PFSK-1 (cell line): ENCODE measurements around the gene MAGI1.

ENCODE experiments used
- FOXP2 ChIP-seq: optimal IDR thresholded peaks from 2 replicates; pipeline ENCODE3; 2011; ENCODE audit warnings: borderline replicate concordance, control low read depth, inconsistent platforms; ENCODE audit not compliant: insufficient read depth; ENCODE audit errors: extremely low read length, extremely low read depth
- POLR2AphosphoS5 ChIP-seq: IDR thresholded peaks from 2 replicates; pipeline ENCODE4 v1.6.1; 2012; ENCODE audit warnings: low read depth, mild to moderate bottlenecking, control low read depth, low read length, moderate library complexity
- SIN3A ChIP-seq: IDR thresholded peaks from 2 replicates; pipeline ENCODE4 v1.6.1; 2012; ENCODE audit warnings: mild to moderate bottlenecking, low read length, moderate library complexity, borderline replicate concordance; ENCODE audit not compliant: insufficient read depth
- TAF1 ChIP-seq: IDR thresholded peaks from 2 replicates; pipeline ENCODE4 v1.6.1; 2012; ENCODE audit warnings: low read length, control low read depth, borderline replicate concordance; ENCODE audit not compliant: insufficient read depth
- TF ChIP-seq, protein P1 (sequence below), 2 experiments: IDR thresholded peaks; 2 replicates each; pipeline versions ENCODE4 v1.6.1 to v1.8.0; 2011 to 2012; ENCODE audit warnings: low read depth in 2 of 2, low read length in 2 of 2, control low read depth in 1 of 2, inconsistent platforms in 1 of 2, mild to moderate bottlenecking in 1 of 2, moderate library complexity in 1 of 2; ENCODE audit not compliant: insufficient read depth in 1 of 2

Gene MAGI1

GRCh38 chr3:65573548-65574116 lies 465.1 kb downstream of the MAGI1 start:
- TF ChIP-seq FOXP2, result no peak

GRCh38 chr3:65572175-65572777 lies 466.4 kb downstream of the MAGI1 start:
- TF ChIP-seq POLR2AphosphoS5, result no peak
- TF ChIP-seq, protein P1, sequence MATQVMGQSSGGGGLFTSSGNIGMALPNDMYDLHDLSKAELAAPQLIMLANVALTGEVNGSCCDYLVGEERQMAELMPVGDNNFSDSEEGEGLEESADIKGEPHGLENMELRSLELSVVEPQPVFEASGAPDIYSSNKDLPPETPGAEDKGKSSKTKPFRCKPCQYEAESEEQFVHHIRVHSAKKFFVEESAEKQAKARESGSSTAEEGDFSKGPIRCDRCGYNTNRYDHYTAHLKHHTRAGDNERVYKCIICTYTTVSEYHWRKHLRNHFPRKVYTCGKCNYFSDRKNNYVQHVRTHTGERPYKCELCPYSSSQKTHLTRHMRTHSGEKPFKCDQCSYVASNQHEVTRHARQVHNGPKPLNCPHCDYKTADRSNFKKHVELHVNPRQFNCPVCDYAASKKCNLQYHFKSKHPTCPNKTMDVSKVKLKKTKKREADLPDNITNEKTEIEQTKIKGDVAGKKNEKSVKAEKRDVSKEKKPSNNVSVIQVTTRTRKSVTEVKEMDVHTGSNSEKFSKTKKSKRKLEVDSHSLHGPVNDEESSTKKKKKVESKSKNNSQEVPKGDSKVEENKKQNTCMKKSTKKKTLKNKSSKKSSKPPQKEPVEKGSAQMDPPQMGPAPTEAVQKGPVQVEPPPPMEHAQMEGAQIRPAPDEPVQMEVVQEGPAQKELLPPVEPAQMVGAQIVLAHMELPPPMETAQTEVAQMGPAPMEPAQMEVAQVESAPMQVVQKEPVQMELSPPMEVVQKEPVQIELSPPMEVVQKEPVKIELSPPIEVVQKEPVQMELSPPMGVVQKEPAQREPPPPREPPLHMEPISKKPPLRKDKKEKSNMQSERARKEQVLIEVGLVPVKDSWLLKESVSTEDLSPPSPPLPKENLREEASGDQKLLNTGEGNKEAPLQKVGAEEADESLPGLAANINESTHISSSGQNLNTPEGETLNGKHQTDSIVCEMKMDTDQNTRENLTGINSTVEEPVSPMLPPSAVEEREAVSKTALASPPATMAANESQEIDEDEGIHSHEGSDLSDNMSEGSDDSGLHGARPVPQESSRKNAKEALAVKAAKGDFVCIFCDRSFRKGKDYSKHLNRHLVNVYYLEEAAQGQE (IDR thresholded peaks at IDR 0.05; ENCODE audit: insufficient read depth in 1 of 2, low read depth in 2 of 2, low read length in 2 of 2), result no peak

- TF ChIP-seq, protein P1 (IDR thresholded peaks at IDR 0.05; ENCODE audit: insufficient read depth in 1 of 2, low read depth in 2 of 2, low read length in 2 of 2), result no peak
- TF ChIP-seq SIN3A, result no peak
- no peak for TF ChIP-seq TAF1
- no peak for TF ChIP-seq FOXP2
- no peak for TF ChIP-seq POLR2AphosphoS5
Measured at GRCh38 chr3:65569845-65570405, 468.8 kb downstream of the MAGI1 start.

DNA sequence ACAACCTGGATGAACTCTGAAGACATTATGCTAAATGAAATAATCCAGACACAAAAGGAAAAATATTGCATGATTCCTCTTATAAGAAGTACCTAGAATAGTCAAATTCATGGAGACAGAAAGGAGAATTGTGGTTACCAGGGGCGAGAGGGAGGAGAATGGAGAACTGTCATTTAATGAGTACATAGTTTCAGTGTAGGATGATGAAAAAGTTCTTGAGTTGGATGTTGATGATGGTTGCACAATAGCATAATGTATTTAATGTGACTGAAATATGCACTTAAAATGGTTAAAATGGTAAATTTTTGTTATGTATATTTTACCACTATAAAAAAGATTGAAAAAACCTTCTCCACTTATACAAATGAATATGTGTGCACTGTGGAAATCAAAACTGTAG lies 469.6 kb downstream of the MAGI1 start:
- TF ChIP-seq POLR2AphosphoS5, result no peak
- no peak for TF ChIP-seq FOXP2
- TF ChIP-seq, protein P1 (IDR thresholded peaks at IDR 0.05; ENCODE audit: insufficient read depth in 1 of 2, low read depth in 2 of 2, low read length in 2 of 2), result no peak
- no peak for TF ChIP-seq SIN3A
- TF ChIP-seq TAF1, result no peak

- TF ChIP-seq SIN3A, result no peak
- no peak for TF ChIP-seq TAF1
- TF ChIP-seq, protein P1 (IDR thresholded peaks at IDR 0.05; ENCODE audit: insufficient read depth in 1 of 2, low read depth in 2 of 2, low read length in 2 of 2), result no peak
- TF ChIP-seq POLR2AphosphoS5, result no peak
- TF ChIP-seq FOXP2, result no peak
Measured at GRCh38 chr3:65568497-65568896, 470.2 kb downstream of the MAGI1 start.
